Measurements from ENCODE around the gene RPL36A.
A peak's percentile ranks its signal among the peaks of the same experiment; 100 is the strongest.

The RPL36A gene

GRCh38 chrX:101415180-101416145 lies 24.7 kb downstream of the RPL36A start:
- peak; percentile 52 for TF ChIP-seq CTCF (IDR thresholded peaks at IDR 0.05; ENCODE audit: insufficient read depth, low read depth, low read length, missing control alignments)
- no peak overlapping the region; the same call in 1 of the 2 replicates for H3K4me3 ChIP-seq (ENCODE audit: low read depth, low read length)
- DNase-seq (ENCODE audit: low read depth): peak; percentile 79

DNA sequence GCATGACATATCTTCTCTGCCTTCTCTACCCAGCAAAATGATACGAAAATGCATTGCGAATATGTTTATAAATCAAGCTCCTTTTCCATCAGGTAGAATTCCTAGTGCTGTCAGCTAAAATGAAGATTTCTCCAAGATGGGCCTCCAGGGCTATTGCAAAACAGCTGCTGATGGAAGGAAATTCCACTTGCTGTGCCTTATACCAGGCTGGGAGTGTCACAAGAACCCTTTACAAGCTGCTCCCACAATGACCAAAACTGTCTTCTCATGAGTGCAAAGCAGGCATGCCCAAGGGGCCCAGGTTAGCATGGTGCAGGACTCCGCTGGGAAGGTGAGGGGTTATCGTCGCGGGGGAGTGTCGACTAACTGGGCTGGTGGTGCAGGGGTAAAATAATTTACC lies 25.9 kb downstream of the RPL36A start:
- no peak overlapping the region for H3K4me3 ChIP-seq (ENCODE audit: low read depth, low read length)
- DNase-seq (ENCODE audit: low read depth): no peak
- TF ChIP-seq CTCF (IDR thresholded peaks at IDR 0.05; ENCODE audit: insufficient read depth, low read depth, low read length, missing control alignments): no peak

DNA sequence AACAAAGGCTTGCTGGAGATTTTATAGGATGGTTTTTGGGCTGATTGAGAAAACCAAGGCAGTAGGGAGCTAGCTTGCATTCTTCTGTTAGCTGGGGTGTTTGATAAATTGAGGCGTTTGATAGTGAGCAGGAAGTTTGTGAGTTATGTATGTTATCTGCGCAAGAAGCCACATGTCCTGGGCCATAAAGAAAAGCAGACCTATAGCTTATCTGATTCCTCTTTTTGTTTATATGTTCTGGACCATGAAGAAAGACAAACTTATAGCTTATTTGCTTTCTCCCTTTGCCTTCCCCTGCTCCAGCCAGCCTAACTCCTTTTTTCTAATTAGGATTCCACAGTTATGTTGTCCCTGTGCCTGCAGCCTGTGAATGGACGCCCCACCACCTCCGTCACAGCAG lies 26.4 kb downstream of the RPL36A start:
- no peak overlapping the region for H3K4me3 ChIP-seq (ENCODE audit: low read depth, low read length)
- no peak for DNase-seq (ENCODE audit: low read depth)
- no peak for TF ChIP-seq CTCF (IDR thresholded peaks at IDR 0.05; ENCODE audit: insufficient read depth, low read depth, low read length, missing control alignments)

DNA sequence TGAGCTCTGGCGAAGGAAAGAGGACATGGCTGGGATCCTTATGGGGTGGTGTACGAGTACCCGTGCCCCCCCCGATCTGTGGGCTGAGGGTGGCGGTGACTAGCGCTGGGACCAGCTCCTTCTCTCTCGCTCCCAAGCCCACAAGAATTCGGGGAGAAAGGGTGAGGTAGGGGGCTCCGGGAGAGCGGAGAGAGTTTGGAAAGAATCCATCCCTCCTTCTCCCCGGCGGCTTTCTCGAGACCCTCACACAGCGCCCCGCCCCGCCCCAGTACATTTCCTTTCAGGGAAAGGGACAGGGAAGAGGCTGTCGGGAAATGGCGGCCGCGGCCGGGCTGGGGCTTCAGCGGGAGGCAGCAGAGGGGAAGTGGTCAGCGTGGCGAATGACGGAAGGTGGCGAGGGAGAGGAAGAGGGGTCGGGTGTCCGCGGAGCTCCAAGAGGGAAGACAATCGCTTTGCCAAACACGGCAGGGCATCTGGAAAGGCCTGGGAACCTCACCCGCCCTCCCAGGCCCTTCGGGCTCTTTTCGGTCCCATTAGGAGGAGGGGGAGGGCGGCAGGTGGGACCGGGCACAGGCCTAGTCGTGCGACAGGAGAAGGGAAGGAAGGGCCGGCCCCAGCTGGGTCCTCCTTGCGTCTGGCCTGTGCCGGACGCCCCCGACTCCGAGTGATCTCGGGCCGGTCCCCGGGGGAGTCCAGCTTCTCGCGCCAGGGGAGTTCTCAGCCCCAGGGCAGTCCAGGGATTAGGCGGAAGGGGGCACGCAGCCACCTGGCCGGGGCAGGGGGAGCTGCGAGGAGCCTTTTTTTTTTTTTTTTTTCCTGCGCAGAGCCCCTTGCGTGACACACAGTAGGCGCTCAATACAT lies 27.4 kb downstream of the RPL36A start:
- DNase-seq (ENCODE audit: low read depth): peak; percentile 60
- no peak for TF ChIP-seq CTCF (IDR thresholded peaks at IDR 0.05; ENCODE audit: insufficient read depth, low read depth, low read length, missing control alignments)
- H3K4me3 ChIP-seq (ENCODE audit: low read depth, low read length): peak overlapping the region; percentile 61

GRCh38 chrX:101419489-101419888 lies 28.7 kb downstream of the RPL36A start:
- TF ChIP-seq CTCF (IDR thresholded peaks at IDR 0.05; ENCODE audit: insufficient read depth, low read depth, low read length, missing control alignments): no peak
- H3K4me3 ChIP-seq (ENCODE audit: low read depth, low read length): no peak overlapping the region
- DNase-seq (ENCODE audit: low read depth): no peak

DNA sequence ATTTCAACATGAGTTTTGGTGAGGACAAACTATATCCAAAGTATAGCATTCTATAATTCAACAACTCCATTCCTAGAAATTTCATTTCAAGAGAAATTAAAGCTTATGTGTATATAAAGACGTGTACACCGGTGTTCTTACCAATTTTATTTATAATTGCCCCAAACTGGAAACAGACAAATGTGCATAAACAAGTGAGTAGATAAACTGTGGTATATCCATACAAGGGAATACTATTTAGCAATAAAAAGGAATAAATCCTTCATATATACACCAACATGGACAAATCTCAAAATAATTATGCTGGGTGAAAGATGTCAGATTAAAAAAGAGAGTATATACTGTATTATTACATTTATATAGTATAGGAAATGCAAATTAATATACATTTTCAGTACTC lies 37.1 kb downstream of the RPL36A start:
- TF ChIP-seq CTCF (IDR thresholded peaks at IDR 0.05; ENCODE audit: insufficient read depth, low read depth, low read length, missing control alignments): no peak
- no peak overlapping the region for H3K4me3 ChIP-seq (ENCODE audit: low read depth, low read length)
- DNase-seq (ENCODE audit: low read depth): no peak
